Loucy (cell line): ENCODE measurements around the gene TBC1D7.

Source experiments
- H2AFZ ChIP-seq: fragments of 200-600 bp; sonication (generic); 2 replicates; pipeline ENCODE4 v1.6.0; 2016; ENCODE audit warnings: antibody characterized with exemption, mild to moderate bottlenecking, low read length, moderate library complexity
- H3F3A ChIP-seq: fragments of 200-600 bp; 2 replicates; pipeline ENCODE4 v1.6.0; 2016; ENCODE audit warnings: antibody characterized with exemption, low read depth, mild to moderate bottlenecking
- H3K27me3 ChIP-seq: fragments of 200-600 bp; sonication (generic); 2 replicates; pipeline ENCODE4 v1.6.1; 2014; ENCODE audit warnings: low read length, mild to moderate bottlenecking; ENCODE audit not compliant: insufficient read depth, poor library complexity, severe bottlenecking
- H3K36me3 ChIP-seq: fragments of 200-600 bp; sonication (generic); 2 replicates; pipeline ENCODE4 v1.6.1; 2016; ENCODE audit warnings: low read length; ENCODE audit not compliant: insufficient read depth
- H3K4me1 ChIP-seq: fragments of 200-600 bp; sonication (generic); 2 replicates; pipeline ENCODE4 v1.5.1; 2014; ENCODE audit warnings: low read length, mild to moderate bottlenecking; ENCODE audit not compliant: insufficient read depth, poor library complexity, severe bottlenecking
- H3K4me2 ChIP-seq: fragments of 200-600 bp; sonication (generic); 2 replicates; pipeline ENCODE4 v1.6.0; 2014; ENCODE audit warnings: antibody characterized with exemption, low read length, low read depth, mild to moderate bottlenecking; ENCODE audit not compliant: poor library complexity, severe bottlenecking
- H3K4me3 ChIP-seq: fragments of 200-600 bp; sonication (generic); 2 replicates; pipeline ENCODE4 v1.5.1; 2014; ENCODE audit warnings: low read length, mild to moderate bottlenecking, mixed read lengths; ENCODE audit not compliant: poor library complexity, severe bottlenecking
- H3K79me2 ChIP-seq: fragments of 200-600 bp; sonication (generic); 2 replicates; pipeline ENCODE4 v1.6.1; 2014; ENCODE audit warnings: low read length; ENCODE audit not compliant: insufficient read depth
- H3K9ac ChIP-seq: fragments of 200-600 bp; sonication (generic); 2 replicates; pipeline ENCODE4 v1.6.0; 2014; ENCODE audit warnings: mild to moderate bottlenecking, low read depth, low read length, moderate library complexity; ENCODE audit not compliant: poor library complexity, severe bottlenecking
- H3K9me2 ChIP-seq: fragments of 200-600 bp; sonication (generic); replicated peaks from 2 replicates; pipeline ENCODE4 v1.6.1; 2016; ENCODE audit warnings: low read depth, low read length, mixed read lengths
- H3K9me3 ChIP-seq: fragments of 200-600 bp; sonication (generic); 2 replicates; pipeline ENCODE4 v1.6.1; 2014; ENCODE audit warnings: mild to moderate bottlenecking, antibody characterized with exemption, low read length, low read depth; ENCODE audit not compliant: insufficient read depth
- H4K20me1 ChIP-seq: fragments of 200-600 bp; sonication (generic); 2 replicates; pipeline ENCODE4 v1.6.0; 2014; ENCODE audit warnings: antibody characterized with exemption, low read length, mild to moderate bottlenecking; ENCODE audit not compliant: insufficient read depth, poor library complexity, severe bottlenecking
- EZH2phosphoT487 ChIP-seq: fragments of 200-600 bp; IDR thresholded peaks from 2 replicates; pipeline ENCODE4 v1.6.1; 2018; ENCODE audit warnings: antibody characterized with exemption, mild to moderate bottlenecking, moderate library complexity, borderline replicate concordance
- TF ChIP-seq, protein P1 (sequence below): fragments of 200-600 bp; sonication (generic); conservative IDR thresholded peaks from 2 replicates; pipeline ENCODE4 v1.5.1; 2014; ENCODE audit warnings: mild to moderate bottlenecking, antibody characterized with exemption, low read length

The TBC1D7 gene

DNA sequence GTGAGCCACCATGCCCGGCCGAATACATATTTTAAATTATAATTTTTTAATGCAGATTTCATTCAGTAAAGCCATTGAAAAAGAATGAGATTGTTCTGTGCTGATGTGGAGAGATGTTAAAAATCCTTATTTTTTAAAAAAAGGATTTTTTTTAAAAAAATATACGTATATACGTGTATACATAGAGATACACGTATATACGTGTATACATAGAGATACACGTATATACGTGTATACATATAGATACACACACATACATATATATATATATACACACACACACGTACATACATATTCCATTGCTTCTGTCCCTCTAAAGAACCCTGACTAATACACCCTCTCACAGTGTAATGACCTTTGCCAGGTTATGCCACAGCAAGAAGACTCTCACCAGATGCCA is 23.8 kb upstream of the TBC1D7 start:
- Histone ChIP-seq H3K79me2 (no peaks in the 10 kb centered on the region), H3K9me3 (no peaks in the 10 kb centered on the region), H3K27me3 (no peaks in the 10 kb centered on the region), H3K4me2 (no peak overlapping the region), H3K4me1 (peaks cover 27% of the 10 kb centered on the region), H3F3A (peaks cover 4% of the 10 kb centered on the region; the same call in 1 of the 2 replicates), H3K9ac (no peak overlapping the region), H3K9me2 (no peaks in the 10 kb centered on the region), H2AFZ (no peak overlapping the region), H3K36me3 (no peaks in the 10 kb centered on the region), H4K20me1 (no peaks in the 10 kb centered on the region), H3K4me3 (no peak overlapping the region)
- TF ChIP-seq, protein P1, sequence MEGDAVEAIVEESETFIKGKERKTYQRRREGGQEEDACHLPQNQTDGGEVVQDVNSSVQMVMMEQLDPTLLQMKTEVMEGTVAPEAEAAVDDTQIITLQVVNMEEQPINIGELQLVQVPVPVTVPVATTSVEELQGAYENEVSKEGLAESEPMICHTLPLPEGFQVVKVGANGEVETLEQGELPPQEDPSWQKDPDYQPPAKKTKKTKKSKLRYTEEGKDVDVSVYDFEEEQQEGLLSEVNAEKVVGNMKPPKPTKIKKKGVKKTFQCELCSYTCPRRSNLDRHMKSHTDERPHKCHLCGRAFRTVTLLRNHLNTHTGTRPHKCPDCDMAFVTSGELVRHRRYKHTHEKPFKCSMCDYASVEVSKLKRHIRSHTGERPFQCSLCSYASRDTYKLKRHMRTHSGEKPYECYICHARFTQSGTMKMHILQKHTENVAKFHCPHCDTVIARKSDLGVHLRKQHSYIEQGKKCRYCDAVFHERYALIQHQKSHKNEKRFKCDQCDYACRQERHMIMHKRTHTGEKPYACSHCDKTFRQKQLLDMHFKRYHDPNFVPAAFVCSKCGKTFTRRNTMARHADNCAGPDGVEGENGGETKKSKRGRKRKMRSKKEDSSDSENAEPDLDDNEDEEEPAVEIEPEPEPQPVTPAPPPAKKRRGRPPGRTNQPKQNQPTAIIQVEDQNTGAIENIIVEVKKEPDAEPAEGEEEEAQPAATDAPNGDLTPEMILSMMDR: no peak
- no peak for TF ChIP-seq EZH2phosphoT487

DNA sequence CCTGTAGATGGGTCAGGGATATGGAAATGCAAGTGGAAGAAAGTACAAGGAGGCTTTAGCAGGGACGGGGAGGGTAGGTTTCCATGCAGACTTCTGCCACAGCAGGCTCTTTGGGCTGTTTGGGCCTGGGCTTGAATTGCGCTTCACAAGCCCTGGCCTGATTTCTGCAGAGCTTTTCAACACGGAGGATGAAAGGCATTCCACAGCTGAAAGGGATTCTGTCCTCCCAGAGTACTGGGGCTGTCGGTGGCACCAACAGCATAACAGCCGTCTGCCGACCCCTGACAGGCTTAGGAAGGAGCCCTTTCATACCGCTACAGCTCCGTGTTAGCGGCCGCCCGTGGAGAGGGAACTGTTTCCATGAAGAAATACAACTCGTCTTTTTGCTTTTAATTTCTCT is 22.9 kb upstream of the TBC1D7 start:
- Histone ChIP-seq H4K20me1 (no peaks in the 10 kb centered on the region), H3K4me1 (peaks cover 19% of the 10 kb centered on the region), H3K9me3 (no peaks in the 10 kb centered on the region), H3F3A (peaks cover 4% of the 10 kb centered on the region; the same call in 1 of the 2 replicates), H3K9ac (no peak overlapping the region), H3K79me2 (no peaks in the 10 kb centered on the region), H3K4me3 (no peak overlapping the region), H3K36me3 (no peaks in the 10 kb centered on the region), H3K9me2 (no peaks in the 10 kb centered on the region), H3K4me2 (no peak overlapping the region), H2AFZ (no peak overlapping the region), H3K27me3 (no peaks in the 10 kb centered on the region)
- TF ChIP-seq, protein P1: no peak
- TF ChIP-seq EZH2phosphoT487: no peak

DNA sequence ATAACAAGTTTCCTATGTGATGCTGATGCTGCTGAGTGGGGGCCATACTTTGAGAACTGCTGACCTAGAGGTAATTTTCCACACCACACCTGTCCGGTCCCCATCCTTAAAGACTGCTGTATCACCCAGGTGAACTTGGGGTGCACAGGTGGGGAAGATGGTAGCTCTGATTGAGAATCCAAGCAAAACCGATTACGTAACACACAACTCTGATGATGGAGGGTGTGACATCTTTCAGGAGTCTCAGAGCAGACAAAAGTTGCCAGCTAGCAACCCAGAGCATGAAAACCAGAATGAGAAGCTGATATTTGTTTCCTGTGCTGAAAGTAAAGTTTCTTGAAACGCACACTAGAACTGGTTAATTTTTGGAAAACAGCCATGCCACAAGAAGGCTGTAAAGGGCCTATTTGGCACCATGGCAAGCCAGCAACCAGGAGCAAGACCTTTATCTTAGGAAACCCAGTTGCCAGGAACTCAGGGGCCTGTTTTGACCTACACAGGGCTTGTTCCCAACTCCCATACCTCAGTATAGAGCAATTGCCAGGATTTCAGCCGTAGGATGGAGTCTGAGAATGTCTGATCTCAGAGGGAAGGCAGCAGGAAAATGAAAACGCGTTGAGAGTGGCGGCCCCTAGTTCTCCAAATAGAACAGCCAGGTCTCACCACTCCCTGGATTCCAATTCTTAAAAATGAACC is 21.6 kb upstream of the TBC1D7 start:
- H3K27me3 ChIP-seq: no peaks in the 10 kb centered on the region
- no peaks in the 10 kb centered on the region for H3F3A ChIP-seq
- H3K36me3 ChIP-seq: no peaks in the 10 kb centered on the region
- H4K20me1 ChIP-seq: no peaks in the 10 kb centered on the region
- H3K4me3 ChIP-seq: no peak overlapping the region
- no peak overlapping the region for H3K9ac ChIP-seq
- no peaks in the 10 kb centered on the region for H3K9me2 ChIP-seq
- no peaks in the 10 kb centered on the region for H3K9me3 ChIP-seq
- TF ChIP-seq, protein P1: no peak
- no peak for TF ChIP-seq EZH2phosphoT487
- no peaks in the 10 kb centered on the region for H3K79me2 ChIP-seq
- H3K4me2 ChIP-seq: no peak overlapping the region
- H3K4me1 ChIP-seq: peaks cover 9% of the 10 kb centered on the region
- H2AFZ ChIP-seq: no peak overlapping the region
